T-helper 9 cell (primary cell): ENCODE results near the gene ARHGEF16.

Source experiments
- DNase-seq: peaks from one replicate; pipeline ENCODE4 v3.0.0-alpha.2; 2020

The ARHGEF16 gene

GRCh38 chr1:3457910-3458883, 3.7 kb downstream of the ARHGEF16 start:
- no peak for DNase-seq

DNA sequence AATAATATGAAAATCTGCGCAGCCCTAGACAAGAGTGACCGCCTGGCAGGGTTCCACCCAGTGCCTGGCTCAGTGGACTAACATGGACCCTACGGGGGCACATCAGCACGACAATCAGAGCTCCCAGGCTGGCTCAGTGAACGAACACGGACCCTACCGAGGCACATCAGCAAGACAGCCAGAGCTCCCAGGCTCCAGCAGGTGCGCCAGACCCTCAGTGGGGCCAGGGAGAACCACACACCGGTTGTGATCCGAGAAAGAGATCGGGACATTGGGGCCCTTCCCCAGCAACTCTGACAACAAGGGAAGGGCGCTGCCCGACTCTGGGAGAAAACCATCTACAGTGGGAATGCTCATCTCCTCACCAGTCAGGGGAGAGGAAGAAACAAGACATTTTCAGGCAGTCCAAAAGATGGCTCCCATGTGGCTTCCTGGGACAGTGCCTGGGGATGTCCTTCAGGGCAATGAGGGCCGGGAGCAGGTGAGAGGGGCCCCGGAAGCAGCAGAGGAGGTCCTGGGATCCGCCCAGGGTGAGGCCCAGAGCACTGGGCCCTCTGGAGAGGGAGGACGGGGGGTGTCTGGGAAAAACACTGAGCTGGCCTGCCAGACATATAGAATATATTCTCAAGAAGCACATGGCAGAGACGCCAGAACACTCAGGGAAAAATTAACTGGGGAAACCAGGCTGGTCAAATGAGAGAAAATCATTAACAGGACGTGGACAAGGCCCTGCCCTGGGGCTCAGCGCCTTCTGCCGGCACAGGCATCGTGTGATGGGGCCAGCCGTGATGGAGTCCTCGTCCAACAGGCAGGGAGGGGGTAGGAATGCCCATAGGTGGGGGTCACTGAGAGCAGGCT, 4.8 kb downstream of the ARHGEF16 start:
- DNase-seq = no peak

- DNase-seq = no peak
These were observed 5.6 kb downstream of the ARHGEF16 start for GRCh38 chr1:3459940-3460671.

- DNase-seq = no peak
These were observed 6.2 kb downstream of the ARHGEF16 start for GRCh38 chr1:3460672-3461131.

DNA sequence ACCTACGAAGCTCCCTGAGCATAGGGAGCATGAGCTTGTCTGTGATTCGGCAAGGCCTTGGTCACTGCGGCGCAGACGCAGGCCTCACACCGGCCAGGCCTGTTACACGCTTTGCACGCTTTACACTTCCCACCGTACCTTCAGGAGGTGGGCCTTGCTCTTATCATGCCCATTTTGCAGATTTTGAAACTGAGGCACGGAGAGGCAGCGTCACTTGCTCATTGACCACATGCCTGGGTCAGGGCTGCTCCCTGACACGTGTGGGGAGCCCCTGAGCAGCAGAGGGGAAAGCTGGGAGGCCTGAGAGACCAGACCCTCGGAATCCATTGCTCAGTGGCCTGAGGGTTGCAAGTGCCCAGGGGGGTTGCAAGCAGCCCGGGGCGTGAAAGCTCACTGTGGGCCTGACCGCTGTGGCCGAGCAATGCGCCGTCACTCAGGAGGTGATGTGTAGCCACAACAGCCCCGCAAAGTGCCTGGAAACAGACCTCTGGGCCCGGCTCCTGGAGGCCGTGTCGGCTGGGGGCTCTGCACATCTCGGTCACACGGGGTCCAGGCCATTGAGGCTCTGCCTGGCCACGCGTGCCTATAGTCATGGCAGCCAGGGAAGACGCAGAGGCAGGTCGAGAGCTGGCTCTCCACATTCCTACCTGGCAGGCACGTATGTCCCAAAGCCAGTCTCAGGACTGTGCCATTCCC, 6.9 kb downstream of the ARHGEF16 start:
- DNase-seq = no peak

DNA sequence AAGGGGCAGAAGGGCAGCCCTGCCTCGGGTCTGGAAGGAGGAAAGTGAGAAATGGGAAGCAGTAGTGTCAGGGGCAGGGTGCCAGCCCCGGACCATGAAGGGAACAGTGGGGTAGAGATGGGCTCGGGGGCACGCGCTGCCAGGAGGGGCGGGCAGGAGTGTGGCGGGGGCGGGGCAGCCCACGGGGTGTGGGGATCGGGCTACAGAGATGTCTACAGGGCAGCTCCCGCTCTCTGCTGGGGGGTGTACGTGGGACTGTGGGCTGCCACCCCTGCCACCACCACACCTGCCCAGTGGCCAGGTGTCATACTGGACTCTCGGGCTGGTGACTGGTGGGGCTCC, 7.4 kb downstream of the ARHGEF16 start:
- DNase-seq = no peak

- DNase-seq = no peak
These were observed 8.0 kb downstream of the ARHGEF16 start for GRCh38 chr1:3462356-3463012.

- DNase-seq = no peak
These were observed 8.5 kb downstream of the ARHGEF16 start for GRCh38 chr1:3463013-3463385.

- DNase-seq = no peak
These were observed 9.0 kb downstream of the ARHGEF16 start for GRCh38 chr1:3463408-3463863.

- no peak for DNase-seq
These were observed 9.6 kb downstream of the ARHGEF16 start for GRCh38 chr1:3463891-3464648.

- no peak for DNase-seq
These were observed 10.2 kb downstream of the ARHGEF16 start for GRCh38 chr1:3464649-3465025.

DNA sequence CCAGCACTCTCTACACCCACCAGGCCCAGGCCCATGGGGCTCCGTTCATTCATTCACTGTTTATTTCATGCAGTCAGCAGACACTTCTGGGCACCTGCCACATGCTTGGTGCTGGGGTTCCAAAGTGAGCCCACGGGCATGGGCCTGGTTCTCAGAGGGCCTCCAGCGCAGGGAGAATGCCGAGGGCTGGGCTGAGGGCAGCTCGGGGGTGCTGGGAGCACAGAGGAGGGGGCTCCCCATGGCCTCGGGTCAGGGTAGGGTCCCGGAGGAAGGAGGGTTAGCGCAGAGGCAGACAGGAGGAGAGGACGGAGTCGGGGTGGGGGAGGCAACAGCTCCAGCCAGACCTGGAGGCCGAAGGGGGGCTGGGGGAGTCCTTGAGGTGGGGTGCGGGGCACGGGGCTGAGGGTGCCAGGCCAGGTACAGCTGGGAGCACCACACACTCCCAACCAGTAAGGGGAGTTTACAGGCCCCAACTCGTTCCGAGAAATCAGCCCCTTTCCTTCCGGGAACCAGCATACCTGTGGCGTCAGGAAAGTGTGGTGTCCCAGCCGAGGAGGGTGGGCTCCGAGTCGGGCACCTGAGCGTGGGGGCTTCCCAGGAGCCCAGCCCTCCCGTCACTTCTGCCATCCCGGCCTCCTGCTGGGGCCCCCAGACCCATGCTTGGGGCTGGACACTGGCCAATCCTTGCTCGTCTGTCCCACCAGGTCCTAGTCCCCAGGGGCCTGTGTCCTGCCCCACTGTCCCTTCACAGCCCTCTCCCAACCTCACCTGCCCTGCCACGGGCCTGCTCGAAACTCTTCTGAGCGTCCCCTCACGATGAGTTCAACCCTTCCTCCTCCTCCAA, 10.8 kb downstream of the ARHGEF16 start:
- DNase-seq = no peak

GRCh38 chr1:3465935-3466321, 11.5 kb downstream of the ARHGEF16 start:
- no peak for DNase-seq

DNA sequence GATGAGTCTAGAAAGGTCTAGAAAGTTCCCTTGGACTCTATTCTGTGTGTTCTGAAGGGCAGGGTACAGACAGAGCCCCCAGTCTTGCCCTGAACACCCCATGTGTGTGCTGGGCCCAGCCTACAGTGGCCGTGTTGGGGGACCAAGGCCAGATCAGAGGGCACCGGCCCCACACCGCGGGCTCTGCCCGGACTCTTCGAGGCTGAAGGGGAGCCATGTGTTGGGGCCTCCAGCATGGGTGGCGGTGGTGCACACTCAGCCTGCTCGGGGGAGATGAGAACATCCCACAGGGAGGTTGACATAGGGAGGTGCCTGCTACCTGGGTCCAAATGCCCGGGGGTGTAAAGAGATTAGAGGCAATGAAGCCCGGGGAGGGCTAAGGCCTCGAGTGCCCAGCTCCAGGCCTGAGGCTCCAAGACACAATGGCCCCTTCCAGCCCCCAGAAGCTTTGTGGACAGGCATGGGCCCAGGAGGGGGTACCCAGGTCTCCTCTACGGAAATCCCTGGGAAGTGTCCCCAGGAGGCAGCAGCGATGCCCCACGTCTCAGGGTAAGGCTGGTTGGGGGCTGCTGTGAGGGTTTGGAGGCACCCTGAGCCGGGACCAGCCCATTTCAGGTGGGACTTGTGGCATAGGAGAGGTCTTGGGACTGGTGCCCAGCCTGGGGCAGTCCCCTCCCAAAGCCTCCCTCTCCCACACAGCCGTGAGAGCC, 12.1 kb downstream of the ARHGEF16 start:
- no peak for DNase-seq

- no peak for DNase-seq
These were observed 12.9 kb downstream of the ARHGEF16 start for GRCh38 chr1:3467096-3468036.

GRCh38 chr1:3468236-3469103, 14.0 kb downstream of the ARHGEF16 start:
- DNase-seq = no peak
